GM12878 (cell line): Measurements from ENCODE around the gene DMAC1. TPM values are rescaled to one million over a fixed set of nuclear protein-coding genes. Genes with fewer than 3 reads are reported as not detected.

Source experiments
- ATAC-seq: fragments of 200-7000 bp; cut with Tn5 transposase; 3 replicates; pipeline ENCODE4 v1.9.1; 2020; ENCODE audit warnings: mild to moderate bottlenecking, moderate library complexity
- BruUV-seq: library from RNA; stranded (reverse); fragments of 400-500 nt; replicated peaks from 2 replicates; lab custom pipeline; 2021; lab: Mats Ljungman, UMichigan
- CTCF ChIA-PET: fragments of 300-600 bp; sonication (Branson Sonifier 250); formaldehyde crosslinking; extraction: SDS; loops from one replicate; lab custom pipeline; 2021; ENCODE audit warnings: inconsistent platforms; lab: Yijun Ruan, JAX
- POLR2A ChIA-PET: fragments of 350-600 bp; formaldehyde crosslinking; extraction: SDS; loops from one replicate; lab custom pipeline; 2021; ENCODE audit warnings: inconsistent platforms; lab: Charles Lee
- RAD21 ChIA-PET: fragments of 300-600 bp; sonication (Branson Sonifier 250); formaldehyde crosslinking; loops from one replicate; lab custom pipeline; 2023; ENCODE audit warnings: antibody characterized with exemption; ENCODE audit not compliant: unreplicated experiment; lab: Charles Lee
- SMC1A ChIA-PET: fragments of 300-600 bp; sonication (Branson Sonifier 250); formaldehyde crosslinking; loops from one replicate; lab custom pipeline; 2023; ENCODE audit not compliant: unreplicated experiment, uncharacterized antibody; lab: Charles Lee
- DNase-seq: peaks from one replicate; pipeline ENCODE4 v3.0.0-alpha.2; 2011; ENCODE audit warnings: low read depth, low spot score
- FAIRE-seq: peaks from 3 replicates; lab custom pipeline; 2011; peaks lifted over from hg19 to GRCh38; lab: Jason Lieb, UNC
- H2AFZ ChIP-seq: 2 replicates; pipeline ENCODE4 v1.6.0; 2011; ENCODE audit warnings: low read depth, low read length, control low read depth; ENCODE audit not compliant: control insufficient read depth
- H3K27ac ChIP-seq: 2 replicates; pipeline ENCODE4 v1.5.1; 2011; ENCODE audit warnings: control low read depth; ENCODE audit not compliant: control insufficient read depth, insufficient read depth
- H3K27me3 ChIP-seq, 2 experiments: replicated peaks in 1 of 2; 2 replicates each; pipeline versions ENCODE4 v1.6.0 to v1.6.1; 2011; ENCODE audit warnings: low read length in 1 of 2; ENCODE audit not compliant: control insufficient read depth in 2 of 2, insufficient read depth in 2 of 2
- H3K36me3 ChIP-seq, 2 experiments: 2 replicates each; pipeline ENCODE4 v1.5.1; 2011; ENCODE audit warnings: low read length in 1 of 2; ENCODE audit not compliant: control insufficient read depth in 2 of 2, insufficient read depth in 2 of 2
- H3K4me1 ChIP-seq: 2 replicates; pipeline ENCODE4 v1.6.1; 2011; ENCODE audit warnings: mild to moderate bottlenecking, low read length, moderate library complexity, mixed read lengths; ENCODE audit not compliant: control insufficient read depth, insufficient read depth
- H3K4me2 ChIP-seq: 2 replicates; pipeline ENCODE4 v1.6.0; 2011; ENCODE audit warnings: control low read depth; ENCODE audit not compliant: control insufficient read depth, insufficient read depth
- H3K4me3 ChIP-seq: fragments of 200-600 bp; sonication (generic); 2 replicates; pipeline ENCODE4 v1.5.1; 2016
- H3K79me2 ChIP-seq: 2 replicates; pipeline ENCODE4 v1.6.0; 2011; ENCODE audit warnings: low read length; ENCODE audit not compliant: control insufficient read depth, insufficient read depth
- H3K9ac ChIP-seq: 2 replicates; pipeline ENCODE4 v1.8.0; 2011; ENCODE audit warnings: low read length, control low read depth, mixed read lengths; ENCODE audit not compliant: control insufficient read depth, insufficient read depth
- H3K9me3 ChIP-seq: replicated peaks from 3 replicates; pipeline ENCODE4 v1.5.1; 2011; ENCODE audit warnings: mild to moderate bottlenecking, low read length; ENCODE audit not compliant: control insufficient read depth, insufficient read depth
- H4K20me1 ChIP-seq: 2 replicates; pipeline ENCODE4 v1.6.0; 2011; ENCODE audit not compliant: control insufficient read depth, insufficient read depth
- CHD4 ChIP-seq: fragments of 200-600 bp; sonication (generic); IDR thresholded peaks from 2 replicates; pipeline ENCODE4 v1.6.1; 2016; ENCODE audit warnings: mild to moderate bottlenecking
- EGR1 ChIP-seq, 2 experiments: IDR thresholded peaks; 1 replicate in 1 of 2; 2 replicates in 1 of 2; pipeline ENCODE4 v1.6.1; 2011 to 2012; ENCODE audit warnings: low read depth in 2 of 2, low read length in 2 of 2, borderline replicate concordance in 1 of 2, mild to moderate bottlenecking in 1 of 2, moderate library complexity in 1 of 2
- FOXK2 ChIP-seq: fragments of 450-650 bp; IDR thresholded peaks from 2 replicates; pipeline ENCODE4 v1.6.1; 2017; ENCODE audit warnings: mild to moderate bottlenecking, moderate library complexity
- IKZF1 ChIP-seq: fragments of 450-650 bp; conservative IDR thresholded peaks from 2 replicates; pipeline ENCODE4 v1.6.1; 2017; ENCODE audit warnings: antibody characterized with exemption, mild to moderate bottlenecking
- LARP7 ChIP-seq: fragments of 450-650 bp; IDR thresholded peaks from 2 replicates; pipeline ENCODE4 v1.6.1; 2017; ENCODE audit warnings: mild to moderate bottlenecking
- MEF2B ChIP-seq: fragments of 450-650 bp; IDR thresholded peaks from 2 replicates; pipeline ENCODE4 v1.6.1; 2018; ENCODE audit warnings: mild to moderate bottlenecking, moderate library complexity; ENCODE audit not compliant: partially characterized antibody, poor library complexity, severe bottlenecking
- MTA2 ChIP-seq: fragments of 450-650 bp; IDR thresholded peaks from 2 replicates; pipeline ENCODE4 v1.6.1; 2016; ENCODE audit warnings: low read depth, mild to moderate bottlenecking, moderate library complexity
- MYC ChIP-seq: IDR thresholded peaks from 2 replicates; pipeline ENCODE4 v1.6.1; 2011; ENCODE audit warnings: mild to moderate bottlenecking, low read length, moderate library complexity, inconsistent platforms; ENCODE audit not compliant: insufficient read depth, insufficient replicate concordance, insufficient read length, severe bottlenecking
- NFXL1 ChIP-seq: fragments of 450-650 bp; IDR thresholded peaks from 2 replicates; pipeline ENCODE4 v1.6.1; 2017; ENCODE audit warnings: antibody characterized with exemption, mild to moderate bottlenecking, borderline replicate concordance
- RAD21 ChIP-seq: IDR thresholded peaks from 2 replicates; pipeline ENCODE4 v1.6.1; 2011; ENCODE audit warnings: mild to moderate bottlenecking, low read depth, low read length, moderate library complexity; ENCODE audit not compliant: insufficient read depth
- RUNX3 ChIP-seq: IDR thresholded peaks from 2 replicates; pipeline ENCODE4 v1.6.1; 2012; ENCODE audit warnings: low read length, inconsistent platforms
- SMC3 ChIP-seq: IDR thresholded peaks from 2 replicates; pipeline ENCODE4 v1.6.1; 2011; ENCODE audit warnings: low read length, improper control_type of control experiment, borderline replicate concordance
- SPI1 ChIP-seq: IDR thresholded peaks from 2 replicates; pipeline ENCODE4 v1.6.1; 2011; ENCODE audit warnings: low read depth, mild to moderate bottlenecking, low read length, moderate library complexity, borderline replicate concordance; ENCODE audit not compliant: insufficient read depth
- ZBTB33 ChIP-seq: fragments of 450-650 bp; IDR thresholded peaks from 2 replicates; pipeline ENCODE4 v1.6.1; 2017; ENCODE audit warnings: mild to moderate bottlenecking
- ZSCAN29 ChIP-seq: fragments of 450-650 bp; IDR thresholded peaks from 2 replicates; pipeline ENCODE4 v1.6.1; 2017; ENCODE audit warnings: mild to moderate bottlenecking, moderate library complexity
- WGBS: methylation state at CpG from one replicate; pipeline ENCODE4 v1.1.6; 2016; ENCODE audit warnings: low lambda C conversion rate; ENCODE audit not compliant: insufficient replicate concordance, insufficient coverage; ENCODE audit errors: missing lambda C conversion rate; 5-methylcytosine and 5-hydroxymethylcytosine counted together
- in situ Hi-C: fragments of 300-500 bp; cut with MboI; formaldehyde crosslinking; loops from 9 replicates; pipeline ENCODE4 v1.14.3; 2018; ENCODE audit warnings: mixed read lengths
- intact Hi-C: fragments of 100-400 bp; cut with micrococcal nuclease; formaldehyde crosslinking; loops from one replicate; pipeline ENCODE4 v1.14.2; 2022; ENCODE audit not compliant: unreplicated experiment
- polyA plus RNA-seq, 11 experiments: library from polyadenylated mRNA; depleted of rRNA in 4 of 11; unstranded in 6 of 11; stranded (reverse) in 5 of 11; fragments of >200 nt; fragmentation: Nextera tagmentation in 4 of 11; fragmentation: Illumina TruSeq in 1 of 11; extraction: Ambion mirVana in 4 of 11; extraction: Trizol in 1 of 11; gene quantifications; 1 replicate in 1 of 11; 2 replicates in 10 of 11; pipeline versions ENCODE4 v1.2.1 to v1.2.3, GENCODE V29; 2011 to 2016; ENCODE audit warnings: inconsistent platforms in 2 of 11, missing spikeins in 2 of 11, low read depth in 1 of 11
- total RNA-seq, 4 experiments: library from RNA; depleted of rRNA in 3 of 4; stranded (reverse); fragments of >200 nt in 3 of 4; fragmentation: Illumina TruSeq in 1 of 4; extraction: Trizol in 1 of 4; gene quantifications; 2 replicates each; pipeline versions ENCODE4 v1.2.1 to v1.2.3, GENCODE V29; 2013 to 2021
- TF ChIP-seq, protein P1 (sequence below): IDR thresholded peaks from 2 replicates; pipeline ENCODE4 v1.6.1; 2011; ENCODE audit warnings: borderline replicate concordance, low read depth, mild to moderate bottlenecking, moderate library complexity, low read length; ENCODE audit not compliant: insufficient read depth, poor library complexity, severe bottlenecking
- TF ChIP-seq, protein P2 (sequence below): fragments of 450-650 bp; conservative IDR thresholded peaks from 2 replicates; pipeline ENCODE4 v1.6.1; 2017; ENCODE audit warnings: mild to moderate bottlenecking, moderate library complexity

Gene DMAC1
- total and polyA plus RNA-seq, 10 of the 15 experiments (the other 5 are each of a cell fraction or from before 2014, with no cell fraction given), result 16.0 to 123 (median 44.5) TPM

DNA sequence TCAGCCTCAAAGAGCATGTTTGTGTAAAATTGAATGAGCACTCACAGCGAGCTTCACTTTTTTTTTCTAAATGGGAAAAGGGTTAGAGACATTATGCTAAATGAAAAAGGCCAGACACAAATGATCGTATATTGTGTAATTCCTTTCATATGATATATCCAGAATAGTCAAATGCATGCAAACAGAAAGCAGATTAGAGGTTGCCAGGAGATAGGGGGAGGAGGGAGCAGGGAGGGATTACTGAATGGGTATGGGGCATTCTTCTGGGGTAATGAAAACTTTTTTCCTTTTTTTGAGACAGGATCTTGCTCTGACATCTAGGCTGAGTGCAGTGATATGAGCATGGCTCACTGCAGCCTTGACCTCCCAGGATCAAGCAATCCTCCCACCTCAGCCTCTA is 47.1 kb downstream of the DMAC1 start:
- DNase-seq (no peak), FAIRE-seq (no peak), ATAC-seq (no peak)
- intact Hi-C loops (no loop called here), in situ Hi-C loops (no loop called here)
- Histone ChIP-seq H4K20me1 (no peaks in the 10 kb centered on the region), H3K9me3 (peaks cover 2% of the 10 kb centered on the region; the same call in 2 of the 3 replicates), H3K4me3 (no peak overlapping the region), H3K9ac (no peak overlapping the region), H3K36me3 (no peaks in the 10 kb centered on the region), H2AFZ (no peak overlapping the region), H3K27me3 (no peaks in the 10 kb centered on the region), H3K4me2 (no peak overlapping the region), H3K27ac (no peak overlapping the region), H3K79me2 (no peaks in the 10 kb centered on the region), H3K4me1 (peaks cover 4% of the 10 kb centered on the region; the same call in 1 of the 2 replicates)
- ChIA-PET POLR2A (no interaction called here), CTCF (interaction anchor here (0.6 kb wide), 1 partner anchor 49 kb away, joined by 3 read pairs; no protein-coding TSS in a partner anchor), RAD21 (no interaction called here), SMC1A (no interaction called here)
- no TSS peak for BruUV-seq
- WGBS, result 38% methylated on average over 2 of the region's 2 CpGs
- no peak for TF ChIP-seq NFXL1
- no peak for TF ChIP-seq SMC3
- TF ChIP-seq, protein P1, sequence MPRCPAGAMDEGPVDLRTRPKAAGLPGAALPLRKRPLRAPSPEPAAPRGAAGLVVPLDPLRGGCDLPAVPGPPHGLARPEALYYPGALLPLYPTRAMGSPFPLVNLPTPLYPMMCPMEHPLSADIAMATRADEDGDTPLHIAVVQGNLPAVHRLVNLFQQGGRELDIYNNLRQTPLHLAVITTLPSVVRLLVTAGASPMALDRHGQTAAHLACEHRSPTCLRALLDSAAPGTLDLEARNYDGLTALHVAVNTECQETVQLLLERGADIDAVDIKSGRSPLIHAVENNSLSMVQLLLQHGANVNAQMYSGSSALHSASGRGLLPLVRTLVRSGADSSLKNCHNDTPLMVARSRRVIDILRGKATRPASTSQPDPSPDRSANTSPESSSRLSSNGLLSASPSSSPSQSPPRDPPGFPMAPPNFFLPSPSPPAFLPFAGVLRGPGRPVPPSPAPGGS, result no peak
- no peak for TF ChIP-seq MEF2B
- no peak for TF ChIP-seq MTA2
- no peak for TF ChIP-seq CHD4
- no peak for TF ChIP-seq RAD21
- TF ChIP-seq FOXK2, result no peak
- no peak for TF ChIP-seq MYC
- no peak for TF ChIP-seq EGR1 (IDR thresholded peaks at IDR 0.05; ENCODE audit: borderline replicate concordance in 1 of 2, low read depth in 2 of 2, low read length in 2 of 2)
- TF ChIP-seq RUNX3, result no peak
- no peak for TF ChIP-seq SPI1
- TF ChIP-seq ZBTB33, result no peak
- TF ChIP-seq ZSCAN29, result no peak
- TF ChIP-seq IKZF1, result no peak
- TF ChIP-seq, protein P2, sequence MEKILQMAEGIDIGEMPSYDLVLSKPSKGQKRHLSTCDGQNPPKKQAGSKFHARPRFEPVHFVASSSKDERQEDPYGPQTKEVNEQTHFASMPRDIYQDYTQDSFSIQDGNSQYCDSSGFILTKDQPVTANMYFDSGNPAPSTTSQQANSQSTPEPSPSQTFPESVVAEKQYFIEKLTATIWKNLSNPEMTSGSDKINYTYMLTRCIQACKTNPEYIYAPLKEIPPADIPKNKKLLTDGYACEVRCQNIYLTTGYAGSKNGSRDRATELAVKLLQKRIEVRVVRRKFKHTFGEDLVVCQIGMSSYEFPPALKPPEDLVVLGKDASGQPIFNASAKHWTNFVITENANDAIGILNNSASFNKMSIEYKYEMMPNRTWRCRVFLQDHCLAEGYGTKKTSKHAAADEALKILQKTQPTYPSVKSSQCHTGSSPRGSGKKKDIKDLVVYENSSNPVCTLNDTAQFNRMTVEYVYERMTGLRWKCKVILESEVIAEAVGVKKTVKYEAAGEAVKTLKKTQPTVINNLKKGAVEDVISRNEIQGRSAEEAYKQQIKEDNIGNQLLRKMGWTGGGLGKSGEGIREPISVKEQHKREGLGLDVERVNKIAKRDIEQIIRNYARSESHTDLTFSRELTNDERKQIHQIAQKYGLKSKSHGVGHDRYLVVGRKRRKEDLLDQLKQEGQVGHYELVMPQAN, result no peak
- TF ChIP-seq LARP7, result no peak
